Measurements from ENCODE around the gene RNF126.

The RNF126 gene

GRCh38 chr19:658059-658839, 4.8 kb downstream of the RNF126 start:
- Histone ChIP-seq H3K4me1 (ENCODE audit: insufficient read depth, low read length, severe bottlenecking) (peaks cover 41% of the 10 kb centered on the region), H3K9me3 (ENCODE audit: low read length) (no peaks in the 10 kb centered on the region), H3K9ac (ENCODE audit: low read length) (peak overlapping the region; percentile 41; the same call in 1 of the 2 replicates), H3K27ac (ENCODE audit: low read depth, low read length, poor library complexity, severe bottlenecking) (no peak overlapping the region), H3K4me2 (ENCODE audit: low read length) (peak overlapping the region; percentile 90), H4K20me1 (ENCODE audit: insufficient read depth, low read length) (no peaks in the 10 kb centered on the region), H2AFZ (ENCODE audit: low read length) (no peak overlapping the region), H3K4me3 (ENCODE audit: low read depth, low read length, poor library complexity, severe bottlenecking) (peak overlapping the region; percentile 98), H3K79me2 (ENCODE audit: insufficient read depth, low read length) (peaks cover 94% of the 10 kb centered on the region), H3K27me3 (ENCODE audit: insufficient read depth, low read length) (no peaks in the 10 kb centered on the region), H3F3A (ENCODE audit: insufficient read depth, low read length) (no peaks in the 10 kb centered on the region), H3K36me3 (ENCODE audit: insufficient read depth, low read length) (peaks cover 45% of the 10 kb centered on the region), H3K9me2 (ENCODE audit: low read depth, low read length) (no peaks in the 10 kb centered on the region)
- no peak for TF ChIP-seq EZH2 (IDR thresholded peaks at IDR 0.05; ENCODE audit: borderline replicate concordance, low read length)
- TF ChIP-seq CTCF (IDR thresholded peaks at IDR 0.05; ENCODE audit: low read length), result no peak

DNA sequence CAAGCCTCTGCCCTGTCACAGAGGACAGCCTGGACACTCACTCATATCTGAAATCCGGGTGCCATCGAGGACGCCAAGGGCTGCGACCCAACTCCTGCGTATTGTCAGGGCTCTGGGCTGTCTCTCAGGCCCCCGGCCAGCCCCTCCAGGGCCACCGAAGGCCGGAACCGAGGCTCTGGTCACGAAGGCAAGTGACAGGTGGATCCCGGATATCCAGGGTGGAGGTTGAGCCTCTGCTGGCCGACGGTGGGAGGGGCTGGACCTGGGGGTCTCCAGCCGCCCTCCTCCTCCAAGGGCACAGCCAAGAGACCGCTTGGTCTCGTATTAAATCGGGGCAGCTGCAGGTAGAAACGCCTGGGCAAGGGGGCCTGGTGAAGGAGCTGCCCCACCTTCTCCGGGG, 5.4 kb downstream of the RNF126 start:
- H3K79me2 ChIP-seq (ENCODE audit: insufficient read depth, low read length), result peaks cover 93% of the 10 kb centered on the region
- H4K20me1 ChIP-seq (ENCODE audit: insufficient read depth, low read length), result no peaks in the 10 kb centered on the region
- H3K4me1 ChIP-seq (ENCODE audit: insufficient read depth, low read length, severe bottlenecking), result peaks cover 41% of the 10 kb centered on the region
- H3K9me3 ChIP-seq (ENCODE audit: low read length), result no peaks in the 10 kb centered on the region
- TF ChIP-seq CTCF (IDR thresholded peaks at IDR 0.05; ENCODE audit: low read length) (no peak), EZH2 (IDR thresholded peaks at IDR 0.05; ENCODE audit: borderline replicate concordance, low read length) (no peak)
- no peak overlapping the region for H3K4me3 ChIP-seq (ENCODE audit: low read depth, low read length, poor library complexity, severe bottlenecking)
- H3F3A ChIP-seq (ENCODE audit: insufficient read depth, low read length), result no peaks in the 10 kb centered on the region
- peaks cover 52% of the 10 kb centered on the region for H3K36me3 ChIP-seq (ENCODE audit: insufficient read depth, low read length)
- H3K9me2 ChIP-seq (ENCODE audit: low read depth, low read length), result no peaks in the 10 kb centered on the region
- H3K27ac ChIP-seq (ENCODE audit: low read depth, low read length, poor library complexity, severe bottlenecking), result no peak overlapping the region
- no peak overlapping the region for H3K9ac ChIP-seq (ENCODE audit: low read length)
- H3K4me2 ChIP-seq (ENCODE audit: low read length), result peak overlapping the region; percentile 7; the same call in 1 of the 2 replicates
- H3K27me3 ChIP-seq (ENCODE audit: insufficient read depth, low read length), result no peaks in the 10 kb centered on the region
- no peak overlapping the region for H2AFZ ChIP-seq (ENCODE audit: low read length)

- Histone ChIP-seq H2AFZ (ENCODE audit: low read length) (no peak overlapping the region), H3K9ac (ENCODE audit: low read length) (no peak overlapping the region), H4K20me1 (ENCODE audit: insufficient read depth, low read length) (no peaks in the 10 kb centered on the region), H3F3A (ENCODE audit: insufficient read depth, low read length) (no peaks in the 10 kb centered on the region), H3K27me3 (ENCODE audit: insufficient read depth, low read length) (no peaks in the 10 kb centered on the region), H3K79me2 (ENCODE audit: insufficient read depth, low read length) (peaks cover 86% of the 10 kb centered on the region), H3K9me3 (ENCODE audit: low read length) (no peaks in the 10 kb centered on the region), H3K4me2 (ENCODE audit: low read length) (peak overlapping the region; percentile 7; the same call in 1 of the 2 replicates), H3K4me3 (ENCODE audit: low read depth, low read length, poor library complexity, severe bottlenecking) (no peak overlapping the region), H3K27ac (ENCODE audit: low read depth, low read length, poor library complexity, severe bottlenecking) (no peak overlapping the region), H3K36me3 (ENCODE audit: insufficient read depth, low read length) (peaks cover 58% of the 10 kb centered on the region), H3K9me2 (ENCODE audit: low read depth, low read length) (no peaks in the 10 kb centered on the region), H3K4me1 (ENCODE audit: insufficient read depth, low read length, severe bottlenecking) (peaks cover 41% of the 10 kb centered on the region)
- TF ChIP-seq CTCF (IDR thresholded peaks at IDR 0.05; ENCODE audit: low read length) (no peak), EZH2 (IDR thresholded peaks at IDR 0.05; ENCODE audit: borderline replicate concordance, low read length) (no peak)
Observed at GRCh38 chr19:656751-657559, 6.1 kb downstream of the RNF126 start.
